HG03060 (cell line): ENCODE measurements around the gene FGGY.

Source experiments
- ATAC-seq: cut with Tn5 transposase; IDR thresholded peaks from one replicate; pipeline ENCODE4 v1.9.1; 2021; ENCODE audit warnings: low read depth, moderate number of reproducible peaks; ENCODE audit not compliant: unreplicated experiment

FGGY gene

GRCh38 chr1:59743324-59744091 lies 446.6 kb downstream of the FGGY start:
- no peak for ATAC-seq

GRCh38 chr1:59747420-59748024 lies 450.6 kb downstream of the FGGY start:
- no peak for ATAC-seq

- ATAC-seq, result no peak
These were observed 451.2 kb downstream of the FGGY start for GRCh38 chr1:59748123-59748522.

GRCh38 chr1:59750328-59751003 lies 453.6 kb downstream of the FGGY start:
- ATAC-seq, result no peak

- no peak for ATAC-seq
These were observed 454.1 kb downstream of the FGGY start for GRCh38 chr1:59751004-59751395.

- ATAC-seq, result no peak
These were observed 454.9 kb downstream of the FGGY start for GRCh38 chr1:59751801-59752200.

- peak; percentile 51 for ATAC-seq
These were observed 455.9 kb downstream of the FGGY start for GRCh38 chr1:59752556-59753414.

GRCh38 chr1:59755069-59755685 lies 458.3 kb downstream of the FGGY start:
- no peak for ATAC-seq

GRCh38 chr1:59757197-59757747 lies 460.4 kb downstream of the FGGY start:
- no peak for ATAC-seq

GRCh38 chr1:59759156-59759925 lies 462.4 kb downstream of the FGGY start:
- peak; percentile 76 for ATAC-seq

GRCh38 chr1:59761443-59761842 lies 464.5 kb downstream of the FGGY start:
- ATAC-seq, result no peak

- no peak for ATAC-seq
These were observed 466.5 kb downstream of the FGGY start for GRCh38 chr1:59763418-59763817.

- ATAC-seq, result no peak
These were observed 468.3 kb downstream of the FGGY start for GRCh38 chr1:59765011-59765730.

- no peak for ATAC-seq
These were observed 469.4 kb downstream of the FGGY start for GRCh38 chr1:59766227-59766855.

GRCh38 chr1:59767119-59767518 lies 470.2 kb downstream of the FGGY start:
- no peak for ATAC-seq

GRCh38 chr1:59768792-59769735 lies 472.2 kb downstream of the FGGY start:
- no peak for ATAC-seq

GRCh38 chr1:59769736-59770095 lies 472.8 kb downstream of the FGGY start:
- ATAC-seq, result no peak
